Neutrophil (primary cell): ENCODE data around the gene CTNNA2.

ENCODE experiments used
- H3K27ac ChIP-seq: fragments of 200-600 bp; sonication (generic); 2 replicates; pipeline ENCODE4 v1.5.1; 2016; ENCODE audit warnings: mild to moderate bottlenecking, moderate library complexity
- H3K27me3 ChIP-seq: fragments of 200-600 bp; sonication (generic); 2 replicates; pipeline ENCODE4 v1.6.0; 2016; ENCODE audit warnings: mild to moderate bottlenecking
- H3K36me3 ChIP-seq: fragments of 200-600 bp; sonication (generic); 2 replicates; pipeline ENCODE4 v1.5.1; 2017
- H3K4me1 ChIP-seq, 2 experiments: fragments of 200-600 bp in 1 of 2; sonication (generic) in 1 of 2; 1 replicate in 1 of 2; 2 replicates in 1 of 2; pipeline versions ENCODE4 v1.5.1 to v1.6.1; 2013 to 2016; ENCODE audit warnings: low read depth in 1 of 2, low read length in 1 of 2, mild to moderate bottlenecking in 1 of 2, moderate library complexity in 1 of 2; ENCODE audit not compliant: control insufficient read depth in 1 of 2, insufficient read depth in 1 of 2
- H3K4me3 ChIP-seq, 2 experiments: fragments of 200-600 bp in 1 of 2; sonication (generic) in 1 of 2; 1 replicate in 1 of 2; 2 replicates in 1 of 2; pipeline ENCODE4 v1.5.1; 2013 to 2016; ENCODE audit warnings: low read depth in 1 of 2, low read length in 1 of 2, mild to moderate bottlenecking in 1 of 2, moderate library complexity in 1 of 2
- H3K9me3 ChIP-seq: fragments of 200-600 bp; sonication (generic); 2 replicates; pipeline ENCODE4 v1.5.1; 2016
- TF ChIP-seq, protein P1 (sequence below): fragments of 200-600 bp; sonication (generic); IDR thresholded peaks from 2 replicates; pipeline ENCODE4 v1.5.1; 2016; ENCODE audit warnings: antibody characterized with exemption

CTNNA2 gene

DNA sequence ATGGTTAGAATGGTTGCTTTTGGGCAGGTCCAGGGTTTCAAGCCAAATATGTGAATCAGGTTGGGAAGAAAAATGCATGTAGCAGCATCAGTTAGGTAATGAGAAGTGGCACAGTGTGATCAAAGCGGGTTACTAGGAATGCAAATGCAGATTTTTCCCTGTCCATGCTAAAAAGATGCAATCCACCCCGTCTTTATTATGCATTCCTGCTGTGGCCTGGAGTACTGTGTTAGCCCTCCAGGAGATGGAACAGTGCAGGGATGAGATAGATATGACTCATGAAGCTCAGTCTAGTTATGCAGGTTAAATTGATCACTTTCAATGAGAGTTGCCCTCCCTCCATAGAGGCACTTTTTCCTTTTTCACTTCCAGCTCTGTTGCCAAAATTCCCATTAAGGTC, 283.8 kb downstream of the CTNNA2 start:
- no peak overlapping the region for H3K4me3 ChIP-seq
- H3K27me3 ChIP-seq, result no peaks in the 10 kb centered on the region
- H3K4me1 ChIP-seq, result no peaks in the 10 kb centered on the region
- TF ChIP-seq, protein P1, sequence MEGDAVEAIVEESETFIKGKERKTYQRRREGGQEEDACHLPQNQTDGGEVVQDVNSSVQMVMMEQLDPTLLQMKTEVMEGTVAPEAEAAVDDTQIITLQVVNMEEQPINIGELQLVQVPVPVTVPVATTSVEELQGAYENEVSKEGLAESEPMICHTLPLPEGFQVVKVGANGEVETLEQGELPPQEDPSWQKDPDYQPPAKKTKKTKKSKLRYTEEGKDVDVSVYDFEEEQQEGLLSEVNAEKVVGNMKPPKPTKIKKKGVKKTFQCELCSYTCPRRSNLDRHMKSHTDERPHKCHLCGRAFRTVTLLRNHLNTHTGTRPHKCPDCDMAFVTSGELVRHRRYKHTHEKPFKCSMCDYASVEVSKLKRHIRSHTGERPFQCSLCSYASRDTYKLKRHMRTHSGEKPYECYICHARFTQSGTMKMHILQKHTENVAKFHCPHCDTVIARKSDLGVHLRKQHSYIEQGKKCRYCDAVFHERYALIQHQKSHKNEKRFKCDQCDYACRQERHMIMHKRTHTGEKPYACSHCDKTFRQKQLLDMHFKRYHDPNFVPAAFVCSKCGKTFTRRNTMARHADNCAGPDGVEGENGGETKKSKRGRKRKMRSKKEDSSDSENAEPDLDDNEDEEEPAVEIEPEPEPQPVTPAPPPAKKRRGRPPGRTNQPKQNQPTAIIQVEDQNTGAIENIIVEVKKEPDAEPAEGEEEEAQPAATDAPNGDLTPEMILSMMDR, result no peak
- H3K36me3 ChIP-seq, result no peaks in the 10 kb centered on the region
- no peaks in the 10 kb centered on the region for H3K9me3 ChIP-seq
- no peak overlapping the region for H3K27ac ChIP-seq

DNA sequence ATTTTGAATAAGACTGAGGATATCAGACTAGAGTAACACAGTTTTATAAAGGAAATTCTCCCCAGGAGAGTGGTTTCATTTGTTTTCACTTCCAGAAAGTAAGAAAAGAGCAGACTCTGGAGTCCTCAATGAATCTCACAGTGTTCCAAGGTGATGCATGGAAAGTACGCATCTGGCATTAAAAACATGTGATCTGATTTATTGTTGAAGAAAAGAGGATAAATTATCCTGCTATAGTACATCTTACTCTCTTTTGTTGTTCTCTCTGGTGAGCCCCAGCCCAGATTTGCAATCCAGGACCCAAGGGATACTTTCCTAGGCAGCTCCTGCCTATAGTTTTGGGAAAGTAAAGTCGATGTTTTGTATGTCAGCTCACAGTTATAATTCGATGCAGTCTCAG, 285.9 kb downstream of the CTNNA2 start:
- H3K4me3 ChIP-seq, result no peak overlapping the region
- no peaks in the 10 kb centered on the region for H3K27me3 ChIP-seq
- H3K4me1 ChIP-seq, result no peaks in the 10 kb centered on the region
- no peak overlapping the region for H3K27ac ChIP-seq
- H3K36me3 ChIP-seq, result no peaks in the 10 kb centered on the region
- TF ChIP-seq, protein P1, result no peak
- H3K9me3 ChIP-seq, result no peaks in the 10 kb centered on the region

DNA sequence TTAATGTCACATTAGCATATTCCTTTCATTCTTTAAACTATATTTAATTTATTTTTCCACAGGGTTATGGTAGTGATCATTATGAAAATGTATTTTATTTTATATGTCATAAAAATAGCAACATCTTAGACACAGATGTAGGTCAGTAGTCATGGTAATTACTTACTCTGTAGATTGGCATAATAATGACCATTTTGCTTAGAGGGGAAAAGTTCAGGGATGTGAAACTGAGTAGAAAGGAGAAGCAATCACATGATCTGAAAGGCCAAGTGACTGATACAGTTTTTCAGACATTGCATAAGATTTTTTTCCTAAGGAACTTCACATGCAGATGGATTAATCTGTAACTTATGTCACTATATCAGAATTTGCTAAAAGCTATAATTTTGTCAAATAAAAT, 286.9 kb downstream of the CTNNA2 start:
- TF ChIP-seq, protein P1, result no peak
- Histone ChIP-seq H3K9me3 (no peaks in the 10 kb centered on the region), H3K4me3 (no peak overlapping the region)

DNA sequence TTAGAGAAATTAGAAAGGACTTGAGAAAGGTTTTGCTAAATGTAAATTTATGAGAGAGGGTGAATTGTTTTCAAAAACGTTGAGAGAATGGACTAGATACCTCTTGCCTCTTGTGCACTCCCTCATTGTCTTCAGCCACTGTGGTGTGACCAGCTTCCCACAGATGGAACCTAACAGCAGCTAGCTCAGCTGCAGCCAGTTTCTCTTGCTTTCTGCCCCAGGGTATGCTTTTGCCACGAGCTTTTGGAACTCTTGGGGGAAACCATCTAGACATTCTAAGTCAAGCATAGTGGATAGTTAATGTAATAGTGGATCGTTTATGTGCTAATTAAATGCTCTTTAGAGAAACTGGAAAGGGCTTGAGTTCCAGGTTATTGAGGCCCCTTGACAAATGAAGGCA, 288.2 kb downstream of the CTNNA2 start:
- H3K4me1 ChIP-seq, result no peaks in the 10 kb centered on the region
- H3K4me3 ChIP-seq, result no peak overlapping the region
- H3K27me3 ChIP-seq, result no peaks in the 10 kb centered on the region
- no peaks in the 10 kb centered on the region for H3K36me3 ChIP-seq
- H3K27ac ChIP-seq, result no peak overlapping the region
- TF ChIP-seq, protein P1, result no peak
- H3K9me3 ChIP-seq, result no peaks in the 10 kb centered on the region

More for the DNA sequence above, 286.9 kb downstream of the CTNNA2 start:
- Histone ChIP-seq H3K27me3 (no peaks in the 10 kb centered on the region), H3K27ac (no peak overlapping the region), H3K4me1 (no peaks in the 10 kb centered on the region), H3K36me3 (no peaks in the 10 kb centered on the region)

DNA sequence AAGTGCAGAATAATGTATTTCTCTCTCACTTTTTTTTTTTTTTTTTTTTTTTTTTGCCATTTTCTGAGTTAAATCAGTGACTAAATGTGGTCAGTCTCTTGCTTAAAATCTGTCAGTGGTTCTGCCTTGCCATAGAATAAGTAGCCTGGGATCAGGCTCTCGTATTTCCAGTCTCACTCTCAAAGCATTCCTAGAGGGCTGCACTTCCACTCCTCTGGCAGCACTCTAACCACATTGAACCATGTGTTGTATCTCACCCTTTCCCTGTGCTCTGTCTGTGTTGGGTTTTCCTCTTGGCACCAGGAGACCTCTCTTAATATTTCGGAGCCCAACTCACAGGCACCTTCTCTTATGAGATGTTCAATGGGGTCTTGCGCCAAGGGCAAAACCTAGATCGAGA, 304.4 kb downstream of the CTNNA2 start:
- no peaks in the 10 kb centered on the region for H3K27me3 ChIP-seq
- no peak overlapping the region for H3K4me3 ChIP-seq
- no peaks in the 10 kb centered on the region for H3K9me3 ChIP-seq
- no peaks in the 10 kb centered on the region for H3K4me1 ChIP-seq
- H3K27ac ChIP-seq, result no peak overlapping the region
- H3K36me3 ChIP-seq, result no peaks in the 10 kb centered on the region
- TF ChIP-seq, protein P1, result no peak

DNA sequence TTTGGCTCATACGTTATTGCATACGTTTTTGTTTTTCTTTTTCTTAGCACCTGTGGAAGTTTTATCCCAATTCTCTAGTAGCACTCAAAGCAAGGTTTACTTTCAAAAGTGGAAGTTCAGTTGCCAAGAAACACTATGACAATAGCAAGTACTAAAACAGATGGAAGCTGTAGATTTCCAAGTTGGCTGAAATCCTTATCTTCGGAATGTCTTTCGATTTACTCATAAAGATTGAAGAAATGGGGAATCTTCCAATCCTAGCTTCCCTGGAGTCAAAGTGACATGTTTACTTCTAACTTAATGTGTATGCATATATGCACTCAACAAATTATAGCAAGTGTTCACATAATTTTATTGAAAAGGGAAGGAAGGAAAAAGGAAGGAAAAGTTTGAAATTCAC, 307.4 kb downstream of the CTNNA2 start:
- Histone ChIP-seq H3K36me3 (no peaks in the 10 kb centered on the region), H3K9me3 (no peaks in the 10 kb centered on the region), H3K4me1 (no peaks in the 10 kb centered on the region), H3K27me3 (no peaks in the 10 kb centered on the region), H3K4me3 (no peak overlapping the region), H3K27ac (no peak overlapping the region)
- TF ChIP-seq, protein P1, result no peak
